Skeletal muscle satellite cell (primary cell): ENCODE results near the gene LRRC1.

ENCODE experiments used
- H3K27me3 ChIP-seq: 2 replicates; pipeline ENCODE4 v1.7.0; 2013; ENCODE audit warnings: low read length; ENCODE audit not compliant: control insufficient read depth, insufficient read depth
- H3K36me3 ChIP-seq: 2 replicates; pipeline ENCODE4 v1.7.0; 2013; ENCODE audit warnings: mild to moderate bottlenecking, control low read depth, low read length; ENCODE audit not compliant: insufficient read depth
- H3K4me1 ChIP-seq: 2 replicates; pipeline ENCODE4 v1.7.0; 2013; ENCODE audit warnings: low read length; ENCODE audit not compliant: control insufficient read depth, insufficient read depth
- H3K4me2 ChIP-seq: 2 replicates; pipeline ENCODE4 v1.7.0; 2013; ENCODE audit warnings: mild to moderate bottlenecking, low read length
- H3K4me3 ChIP-seq: 2 replicates; pipeline ENCODE4 v1.7.0; 2013; ENCODE audit warnings: low read length
- H3K9ac ChIP-seq: 2 replicates; pipeline ENCODE4 v1.7.0; 2013; ENCODE audit warnings: mild to moderate bottlenecking, low read depth, low read length, moderate library complexity
- H3K9me3 ChIP-seq: replicated peaks from 2 replicates; pipeline ENCODE4 v1.7.0; 2013; ENCODE audit warnings: mild to moderate bottlenecking, control low read depth, low read length

The LRRC1 gene

DNA sequence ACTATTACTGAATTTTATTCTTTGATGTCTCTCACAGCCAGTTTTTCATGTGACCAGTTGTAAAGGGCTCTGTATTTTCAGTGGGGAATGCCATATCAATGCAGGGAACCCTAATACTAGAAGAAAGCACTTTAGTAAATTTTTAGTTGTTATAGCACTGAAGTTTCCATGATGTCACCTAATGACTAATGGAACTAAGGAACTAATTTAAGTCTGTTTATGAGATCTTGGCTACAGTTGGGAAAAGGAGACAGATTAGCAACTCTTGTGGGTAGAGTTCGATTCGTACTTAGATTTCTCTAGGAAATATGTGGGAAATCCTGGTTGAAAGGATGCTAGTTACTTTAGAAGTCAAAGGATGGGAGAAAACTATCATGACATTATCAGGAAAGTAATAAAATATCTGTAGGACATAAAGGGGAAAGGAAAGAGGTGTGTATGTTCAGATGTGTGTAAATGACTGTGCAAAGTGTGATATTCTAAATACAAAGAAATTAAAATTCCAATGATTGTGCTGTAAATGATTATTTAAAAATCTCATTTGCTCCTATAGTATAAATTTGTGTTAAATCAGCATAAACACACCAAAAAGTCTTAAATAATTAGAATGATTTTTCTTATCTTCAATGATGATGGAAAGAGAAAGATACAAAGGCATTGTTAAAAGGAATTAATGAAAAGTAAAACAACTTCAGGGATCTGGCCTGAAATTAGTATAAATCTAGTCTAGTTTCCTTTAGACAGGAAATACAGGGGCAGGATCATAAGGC, 103.4 kb downstream of the LRRC1 start:
- Histone ChIP-seq H3K4me1 (peaks cover 21% of the 10 kb centered on the region), H3K36me3 (peaks cover 2% of the 10 kb centered on the region), H3K27me3 (no peaks in the 10 kb centered on the region), H3K4me2 (no peak overlapping the region), H3K9me3 (no peaks in the 10 kb centered on the region), H3K9ac (no peak overlapping the region), H3K4me3 (no peak overlapping the region)

GRCh38 chr6:53899512-53899911, 104.7 kb downstream of the LRRC1 start:
- no peak overlapping the region for H3K9ac ChIP-seq
- no peaks in the 10 kb centered on the region for H3K9me3 ChIP-seq
- peaks cover 18% of the 10 kb centered on the region for H3K4me1 ChIP-seq
- no peak overlapping the region for H3K4me3 ChIP-seq
- H3K4me2 ChIP-seq: no peak overlapping the region
- peaks cover 2% of the 10 kb centered on the region for H3K36me3 ChIP-seq
- H3K27me3 ChIP-seq: no peaks in the 10 kb centered on the region

DNA sequence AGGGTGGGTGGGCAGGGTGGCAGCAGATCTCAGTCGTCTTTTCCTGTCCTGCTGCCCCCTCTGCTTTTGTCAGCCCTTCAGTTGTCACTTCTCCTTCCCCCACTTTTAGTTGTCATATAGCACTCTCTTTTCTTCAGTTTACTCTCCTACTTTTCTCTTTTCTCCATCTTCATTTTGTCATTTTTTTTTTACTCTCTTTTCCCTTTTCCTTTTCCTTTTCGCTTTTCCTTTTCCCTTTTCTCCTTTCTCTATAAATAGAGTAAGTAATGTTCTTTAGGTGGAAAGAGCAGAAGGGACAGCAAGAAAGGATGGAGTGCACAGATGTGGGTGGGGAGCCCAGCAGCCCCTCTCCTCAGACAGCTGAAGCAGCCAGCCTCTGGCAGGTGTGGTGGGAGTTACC, 108.6 kb downstream of the LRRC1 start:
- H3K36me3 ChIP-seq: peaks cover 2% of the 10 kb centered on the region
- no peak overlapping the region for H3K4me2 ChIP-seq
- H3K4me1 ChIP-seq: no peaks in the 10 kb centered on the region
- H3K9ac ChIP-seq: no peak overlapping the region
- no peaks in the 10 kb centered on the region for H3K9me3 ChIP-seq
- H3K27me3 ChIP-seq: no peaks in the 10 kb centered on the region
- no peak overlapping the region for H3K4me3 ChIP-seq

DNA sequence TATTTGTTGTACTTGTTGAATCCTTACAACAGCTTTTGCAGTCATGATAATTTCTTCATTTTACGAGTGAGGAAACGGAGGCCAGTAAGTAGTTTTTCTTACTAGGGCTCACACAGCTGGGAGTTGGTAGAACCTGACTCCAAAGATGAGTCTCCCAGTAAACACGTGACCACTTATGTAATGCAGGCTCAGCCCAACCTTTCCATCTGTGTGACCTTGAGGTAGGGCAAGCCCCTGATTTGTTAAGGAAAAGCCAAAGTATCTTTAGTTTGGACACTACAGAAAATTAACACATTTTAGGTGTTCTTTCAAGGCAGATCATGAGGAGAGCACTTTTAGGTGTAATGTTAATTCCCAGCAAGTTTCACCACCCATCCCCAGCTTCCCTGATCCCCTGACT, 111.3 kb downstream of the LRRC1 start:
- Histone ChIP-seq H3K9me3 (no peaks in the 10 kb centered on the region), H3K4me2 (no peak overlapping the region), H3K4me3 (no peak overlapping the region), H3K4me1 (no peaks in the 10 kb centered on the region), H3K27me3 (no peaks in the 10 kb centered on the region), H3K9ac (no peak overlapping the region), H3K36me3 (no peaks in the 10 kb centered on the region)

GRCh38 chr6:53906842-53907241, 112.0 kb downstream of the LRRC1 start:
- no peak overlapping the region for H3K4me2 ChIP-seq
- no peaks in the 10 kb centered on the region for H3K27me3 ChIP-seq
- no peaks in the 10 kb centered on the region for H3K4me1 ChIP-seq
- no peak overlapping the region for H3K9ac ChIP-seq
- H3K4me3 ChIP-seq: no peak overlapping the region
- no peaks in the 10 kb centered on the region for H3K36me3 ChIP-seq
- H3K9me3 ChIP-seq: no peaks in the 10 kb centered on the region

DNA sequence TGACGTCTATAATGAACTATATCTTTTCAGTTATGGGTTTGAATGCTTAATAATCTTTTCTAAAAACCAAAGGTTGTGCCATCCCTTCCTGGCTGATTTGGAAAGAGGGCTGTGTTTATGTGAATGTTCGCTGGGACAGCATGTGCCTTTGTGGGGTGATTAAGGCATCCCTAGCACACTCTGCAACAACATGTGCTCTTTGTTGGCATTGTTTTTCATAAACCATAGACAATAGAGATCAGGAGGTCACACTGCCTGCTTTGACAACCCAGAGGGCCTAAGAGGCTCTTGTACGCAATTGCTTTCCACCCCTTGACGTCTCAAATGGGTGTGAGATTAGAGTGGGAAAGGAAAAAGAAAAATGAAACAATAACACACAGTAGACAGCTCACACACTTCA, 116.0 kb downstream of the LRRC1 start:
- H3K36me3 ChIP-seq: no peaks in the 10 kb centered on the region
- no peak overlapping the region for H3K4me3 ChIP-seq
- H3K27me3 ChIP-seq: no peaks in the 10 kb centered on the region
- H3K4me1 ChIP-seq: no peaks in the 10 kb centered on the region
- H3K9ac ChIP-seq: no peak overlapping the region
- H3K9me3 ChIP-seq: no peaks in the 10 kb centered on the region
- H3K4me2 ChIP-seq: no peak overlapping the region

GRCh38 chr6:53912661-53913060, 117.9 kb downstream of the LRRC1 start:
- H3K4me3 ChIP-seq: no peak overlapping the region
- no peak overlapping the region for H3K4me2 ChIP-seq
- H3K9ac ChIP-seq: no peak overlapping the region
- H3K9me3 ChIP-seq: no peaks in the 10 kb centered on the region
- no peaks in the 10 kb centered on the region for H3K4me1 ChIP-seq
- H3K27me3 ChIP-seq: no peaks in the 10 kb centered on the region
- H3K36me3 ChIP-seq: no peaks in the 10 kb centered on the region

- H3K4me3 ChIP-seq: no peak overlapping the region
These were observed 118.5 kb downstream of the LRRC1 start for GRCh38 chr6:53913286-53913685.

DNA sequence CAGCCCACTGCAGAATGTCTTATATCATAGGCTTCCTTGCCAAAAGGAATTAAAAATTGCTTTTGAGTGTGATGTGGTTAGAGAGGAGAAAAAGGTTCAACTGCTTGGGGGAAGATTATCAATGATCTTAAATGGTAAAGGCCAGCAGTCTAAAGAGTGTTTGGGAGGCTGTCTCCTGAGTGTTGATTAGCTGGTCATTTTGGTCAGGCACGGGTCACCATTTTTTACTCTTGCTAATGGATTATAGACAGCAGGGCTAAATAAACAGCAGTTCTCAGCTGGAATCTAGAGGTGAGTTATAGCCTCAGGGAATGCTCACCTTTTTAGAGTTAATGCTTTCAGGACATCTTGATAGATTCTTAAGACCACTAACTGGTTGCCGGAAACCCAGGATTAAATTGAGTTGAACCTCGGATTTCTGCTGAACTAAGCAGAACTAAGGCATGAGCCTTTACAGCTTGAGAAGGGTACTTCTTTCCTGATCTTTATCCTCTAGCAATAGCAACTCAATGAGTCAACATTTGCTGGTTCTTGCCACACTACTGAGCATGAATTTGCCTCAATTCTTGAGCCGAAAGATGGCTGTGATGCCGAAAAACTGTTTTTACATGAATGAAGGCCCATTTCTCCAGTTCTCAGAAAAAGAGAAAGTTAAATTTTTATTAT, 120.4 kb downstream of the LRRC1 start:
- Histone ChIP-seq H3K4me2 (no peak overlapping the region), H3K9ac (no peak overlapping the region), H3K36me3 (no peaks in the 10 kb centered on the region), H3K4me3 (no peak overlapping the region), H3K4me1 (no peaks in the 10 kb centered on the region), H3K9me3 (no peaks in the 10 kb centered on the region), H3K27me3 (no peaks in the 10 kb centered on the region)

More at GRCh38 chr6:53913286-53913685, 118.5 kb downstream of the LRRC1 start:
- H3K36me3 ChIP-seq: no peaks in the 10 kb centered on the region
- no peaks in the 10 kb centered on the region for H3K4me1 ChIP-seq
- H3K9ac ChIP-seq: no peak overlapping the region
- no peaks in the 10 kb centered on the region for H3K9me3 ChIP-seq
- no peaks in the 10 kb centered on the region for H3K27me3 ChIP-seq
- no peak overlapping the region for H3K4me2 ChIP-seq

DNA sequence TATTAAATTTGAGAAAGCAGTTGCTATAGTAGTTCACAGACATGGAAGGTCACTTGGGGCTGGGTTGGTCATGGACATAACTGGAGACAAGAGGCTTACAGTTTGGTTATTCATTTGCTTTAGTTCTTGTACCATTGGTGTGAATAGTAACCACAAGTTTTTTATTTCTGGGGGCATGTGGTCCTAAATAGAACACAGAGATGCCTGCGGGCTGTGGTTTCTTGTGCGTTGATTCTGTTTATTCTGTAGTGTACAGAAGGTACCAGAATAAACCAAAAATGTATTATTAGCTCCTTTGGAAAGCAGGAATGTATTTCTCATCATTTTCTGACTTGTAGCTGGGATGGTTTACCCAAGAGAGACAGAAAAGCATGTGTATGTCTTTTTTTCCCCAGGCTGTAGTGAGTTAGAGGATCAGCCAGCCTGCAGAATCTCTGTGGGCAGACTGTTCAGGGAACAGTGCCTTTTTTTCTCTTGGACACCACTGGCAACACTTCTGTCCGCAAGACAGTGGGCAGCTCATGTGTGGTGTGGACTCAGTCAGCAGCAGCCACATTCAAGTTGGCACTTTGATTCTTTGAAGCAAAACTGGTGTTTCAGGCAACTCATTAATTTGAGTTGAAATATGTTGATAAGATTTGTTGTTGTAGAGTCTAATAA, 122.1 kb downstream of the LRRC1 start:
- Histone ChIP-seq H3K4me1 (no peaks in the 10 kb centered on the region), H3K9me3 (no peaks in the 10 kb centered on the region), H3K4me3 (no peak overlapping the region), H3K9ac (no peak overlapping the region), H3K4me2 (no peak overlapping the region), H3K36me3 (no peaks in the 10 kb centered on the region), H3K27me3 (no peaks in the 10 kb centered on the region)

GRCh38 chr6:53917464-53917842, 122.6 kb downstream of the LRRC1 start:
- H3K9ac ChIP-seq: no peak overlapping the region

More at GRCh38 chr6:53917464-53917842, 122.6 kb downstream of the LRRC1 start:
- no peak overlapping the region for H3K4me3 ChIP-seq
- no peaks in the 10 kb centered on the region for H3K27me3 ChIP-seq
- H3K4me1 ChIP-seq: no peaks in the 10 kb centered on the region
- H3K9me3 ChIP-seq: no peaks in the 10 kb centered on the region
- H3K36me3 ChIP-seq: no peaks in the 10 kb centered on the region
- H3K4me2 ChIP-seq: no peak overlapping the region
